ENCODE measurements around the gene MAML2. TPM values are rescaled to one million over a fixed set of nuclear protein-coding genes. Genes with fewer than 3 reads are reported as not detected.

The MAML2 gene
- total RNA-seq, 1 experiment from 2014 or later, result 28.3 TPM

DNA sequence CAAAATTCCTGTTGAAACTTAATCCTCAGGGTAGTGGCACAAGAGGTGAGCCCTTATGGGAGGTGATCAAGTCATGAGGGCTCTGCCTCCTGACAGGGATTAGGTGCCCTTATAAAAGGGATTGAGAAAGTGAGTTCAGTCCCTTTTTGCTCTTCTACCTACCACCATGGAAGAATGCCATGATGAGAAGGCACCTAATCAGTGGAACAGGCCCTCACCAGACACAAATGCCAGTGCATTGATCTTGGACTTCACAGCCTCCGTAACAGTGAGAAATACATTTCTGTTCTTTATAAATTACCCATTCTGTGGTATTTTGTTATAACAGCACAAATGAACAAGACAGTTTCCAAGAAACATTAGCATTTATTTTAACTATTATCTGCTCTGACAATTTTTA is 338.1 kb downstream of the MAML2 start:
- H3K4me3 ChIP-seq, result no peak overlapping the region
- H3K4me2 ChIP-seq, result no peak overlapping the region
- H3K27ac ChIP-seq, result no peak overlapping the region
- H3K4me1 ChIP-seq (replicated peaks; ENCODE audit: insufficient read depth), result no peaks in the 10 kb centered on the region
- H3K36me3 ChIP-seq (ENCODE audit: low read depth), result no peaks in the 10 kb centered on the region
- no peak for DNase-seq
- no TSS peak for BruUV-seq (replicated peaks)
- H3K79me2 ChIP-seq (ENCODE audit: low read depth), result no peaks in the 10 kb centered on the region; the same call in 1 of the 2 replicates
- no peak for TF ChIP-seq EZH2 (IDR thresholded peaks at IDR 0.05; ENCODE audit: low read depth)
- TF ChIP-seq, protein P1, sequence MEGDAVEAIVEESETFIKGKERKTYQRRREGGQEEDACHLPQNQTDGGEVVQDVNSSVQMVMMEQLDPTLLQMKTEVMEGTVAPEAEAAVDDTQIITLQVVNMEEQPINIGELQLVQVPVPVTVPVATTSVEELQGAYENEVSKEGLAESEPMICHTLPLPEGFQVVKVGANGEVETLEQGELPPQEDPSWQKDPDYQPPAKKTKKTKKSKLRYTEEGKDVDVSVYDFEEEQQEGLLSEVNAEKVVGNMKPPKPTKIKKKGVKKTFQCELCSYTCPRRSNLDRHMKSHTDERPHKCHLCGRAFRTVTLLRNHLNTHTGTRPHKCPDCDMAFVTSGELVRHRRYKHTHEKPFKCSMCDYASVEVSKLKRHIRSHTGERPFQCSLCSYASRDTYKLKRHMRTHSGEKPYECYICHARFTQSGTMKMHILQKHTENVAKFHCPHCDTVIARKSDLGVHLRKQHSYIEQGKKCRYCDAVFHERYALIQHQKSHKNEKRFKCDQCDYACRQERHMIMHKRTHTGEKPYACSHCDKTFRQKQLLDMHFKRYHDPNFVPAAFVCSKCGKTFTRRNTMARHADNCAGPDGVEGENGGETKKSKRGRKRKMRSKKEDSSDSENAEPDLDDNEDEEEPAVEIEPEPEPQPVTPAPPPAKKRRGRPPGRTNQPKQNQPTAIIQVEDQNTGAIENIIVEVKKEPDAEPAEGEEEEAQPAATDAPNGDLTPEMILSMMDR (conservative IDR thresholded peaks at IDR 0.05), result no peak
- intact Hi-C loops (cut with micrococcal nuclease; ENCODE audit: unreplicated experiment), result no loop called here
- H3K27me3 ChIP-seq (ENCODE audit: insufficient read depth, low read depth), result no peaks in the 10 kb centered on the region
- no peaks in the 10 kb centered on the region; the same call in 1 of the 2 replicates for H3F3A ChIP-seq (ENCODE audit: insufficient read depth, low read depth)
- no peaks in the 10 kb centered on the region for H4K20me1 ChIP-seq (ENCODE audit: insufficient read depth)
- POLR2A ChIA-PET (ENCODE audit: unreplicated experiment), result no interaction called here
- no peaks in the 10 kb centered on the region for H3K9me2 ChIP-seq (ENCODE audit: insufficient read depth)
- H2AFZ ChIP-seq, result no peak overlapping the region
- H3K9me3 ChIP-seq (ENCODE audit: insufficient read depth, low read depth), result no peaks in the 10 kb centered on the region
- CTCF ChIA-PET, result no interaction called here

DNA sequence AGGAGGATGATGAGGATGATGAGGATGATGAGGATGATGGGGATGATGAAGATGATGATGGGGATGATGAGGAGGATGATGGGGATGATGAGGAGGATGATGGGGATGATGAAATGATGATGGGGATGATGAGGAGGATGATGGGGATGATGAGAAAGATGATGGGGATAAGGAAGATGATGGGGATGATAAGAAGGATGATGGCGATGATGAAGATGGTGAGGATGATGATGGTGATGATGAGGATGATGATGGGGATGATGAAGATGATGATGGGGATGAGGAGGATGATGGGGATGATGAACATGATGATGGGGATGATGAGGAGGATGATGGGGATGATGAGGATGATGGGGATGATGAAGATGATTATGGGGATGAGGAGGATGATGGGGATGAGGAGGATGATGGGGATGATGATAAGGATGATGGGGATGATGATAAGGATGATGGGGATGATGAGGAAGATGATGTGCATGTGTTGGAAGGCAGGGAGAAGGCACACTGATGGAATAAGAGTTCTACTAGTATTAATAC is 340.2 kb downstream of the MAML2 start:
- Histone ChIP-seq H3K27me3 (ENCODE audit: insufficient read depth, low read depth) (no peaks in the 10 kb centered on the region), H3K4me2 (no peak overlapping the region), H3K36me3 (ENCODE audit: low read depth) (no peaks in the 10 kb centered on the region), H3K27ac (no peak overlapping the region), H3K9me2 (ENCODE audit: insufficient read depth) (no peaks in the 10 kb centered on the region), H3F3A (ENCODE audit: insufficient read depth, low read depth) (no peaks in the 10 kb centered on the region; the same call in 1 of the 2 replicates), H3K4me1 (replicated peaks; ENCODE audit: insufficient read depth) (no peaks in the 10 kb centered on the region), H3K9me3 (ENCODE audit: insufficient read depth, low read depth) (no peaks in the 10 kb centered on the region), H2AFZ (no peak overlapping the region), H4K20me1 (ENCODE audit: insufficient read depth) (no peaks in the 10 kb centered on the region), H3K79me2 (ENCODE audit: low read depth) (no peaks in the 10 kb centered on the region; the same call in 1 of the 2 replicates), H3K4me3 (no peak overlapping the region)
- no peak for TF ChIP-seq EZH2 (IDR thresholded peaks at IDR 0.05; ENCODE audit: low read depth)
- TF ChIP-seq, protein P1 (conservative IDR thresholded peaks at IDR 0.05), result no peak
- intact Hi-C loops (cut with micrococcal nuclease; ENCODE audit: unreplicated experiment), result no loop called here
- no peak for DNase-seq
- no TSS peak for BruUV-seq (replicated peaks)
- POLR2A ChIA-PET (ENCODE audit: unreplicated experiment), result no interaction called here
- CTCF ChIA-PET, result no interaction called here

DNA sequence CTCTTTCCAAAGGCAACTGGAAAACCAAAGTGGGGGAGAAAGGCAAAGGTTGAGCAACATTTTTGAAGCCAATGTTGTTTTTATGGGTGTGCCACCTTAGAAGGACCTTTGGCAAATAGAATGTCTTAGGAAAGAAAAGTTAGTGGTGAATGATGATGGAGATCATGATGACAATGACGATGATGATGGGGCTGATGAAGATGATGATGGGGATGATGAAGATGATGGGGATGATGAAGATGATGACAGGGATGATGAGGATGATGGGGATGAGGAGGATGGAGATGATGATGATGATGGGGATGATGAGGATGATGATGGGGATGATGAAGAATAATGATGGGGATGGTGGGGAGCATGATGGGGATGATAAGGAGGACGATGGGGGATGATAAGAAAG is 340.7 kb downstream of the MAML2 start:
- no peak overlapping the region for H3K4me2 ChIP-seq
- H3K4me1 ChIP-seq (replicated peaks; ENCODE audit: insufficient read depth), result no peaks in the 10 kb centered on the region
- H3K9me3 ChIP-seq (ENCODE audit: insufficient read depth, low read depth), result no peaks in the 10 kb centered on the region
- H2AFZ ChIP-seq, result no peak overlapping the region
- POLR2A ChIA-PET (ENCODE audit: unreplicated experiment), result no interaction called here
- no peak for DNase-seq
- BruUV-seq (replicated peaks), result no TSS peak
- no peaks in the 10 kb centered on the region; the same call in 1 of the 2 replicates for H3K79me2 ChIP-seq (ENCODE audit: low read depth)
- intact Hi-C loops (cut with micrococcal nuclease; ENCODE audit: unreplicated experiment), result no loop called here
- no peaks in the 10 kb centered on the region for H4K20me1 ChIP-seq (ENCODE audit: insufficient read depth)
- H3K27ac ChIP-seq, result no peak overlapping the region
- no peaks in the 10 kb centered on the region for H3K9me2 ChIP-seq (ENCODE audit: insufficient read depth)
- TF ChIP-seq, protein P1 (conservative IDR thresholded peaks at IDR 0.05), result no peak
- TF ChIP-seq EZH2 (IDR thresholded peaks at IDR 0.05; ENCODE audit: low read depth), result no peak
- H3K36me3 ChIP-seq (ENCODE audit: low read depth), result no peaks in the 10 kb centered on the region
- H3K27me3 ChIP-seq (ENCODE audit: insufficient read depth, low read depth), result no peaks in the 10 kb centered on the region
- H3K4me3 ChIP-seq, result no peak overlapping the region
- CTCF ChIA-PET, result no interaction called here
- no peaks in the 10 kb centered on the region; the same call in 1 of the 2 replicates for H3F3A ChIP-seq (ENCODE audit: insufficient read depth, low read depth)

Data from PC-9 (cell line).